WTC11 (cell line): ENCODE measurements around the gene STK33. TPM values are rescaled to one million over a fixed set of nuclear protein-coding genes. Genes with fewer than 3 reads are reported as not detected.

Experiments used
- ATAC-seq: fragments of 200-7000 bp; cut with Tn5 transposase; 2 replicates; pipeline ENCODE4 v1.10.0; 2021; ENCODE audit warnings: mild to moderate bottlenecking, moderate library complexity
- CTCF ChIA-PET: fragments of 300-600 bp; sonication (Branson Sonifier 250); formaldehyde crosslinking; loops from one replicate; lab custom pipeline; 2021; ENCODE audit warnings: antibody characterized with exemption; lab: Charles Lee
- POLR2A ChIA-PET: fragments of 350-600 bp; sonication (Branson Sonifier 250); formaldehyde crosslinking; loops from one replicate; lab custom pipeline; 2021; ENCODE audit warnings: antibody characterized with exemption; lab: Charles Lee
- DNase-seq: peaks from one replicate; pipeline ENCODE4 v3.0.0; 2021; ENCODE audit warnings: low spot score
- H3K27ac Mint-ChIP-seq: 2 replicates; pipeline ENCODE4 v1.8.0; 2021; ENCODE audit warnings: mixed read lengths
- H3K27me3 Mint-ChIP-seq: 2 replicates; pipeline ENCODE4 v1.8.0; 2021; ENCODE audit warnings: low read depth, mild to moderate bottlenecking, moderate library complexity, mixed read lengths
- H3K36me3 Mint-ChIP-seq: 2 replicates; pipeline ENCODE4 v1.8.0; 2021; ENCODE audit warnings: mixed read lengths
- H3K4me1 Mint-ChIP-seq: 2 replicates; pipeline ENCODE4 v1.8.0; 2022; ENCODE audit warnings: mixed read lengths
- H3K4me3 Mint-ChIP-seq: 2 replicates; pipeline ENCODE4 v1.8.0; 2021; ENCODE audit warnings: mild to moderate bottlenecking, moderate library complexity, mixed read lengths
- H3K9me3 Mint-ChIP-seq: 2 replicates; pipeline ENCODE4 v1.8.0; 2021; ENCODE audit warnings: mixed read lengths
- CREB1 ChIP-seq: sonication (generic); formaldehyde crosslinking; IDR thresholded peaks from 2 replicates; pipeline ENCODE4 v1.8.0; 2023; ENCODE audit warnings: mild to moderate bottlenecking, missing genetic modification reagents
- ETV6 ChIP-seq: sonication (generic); formaldehyde crosslinking; IDR thresholded peaks from 2 replicates; pipeline ENCODE4 v1.8.1; 2022; ENCODE audit warnings: mild to moderate bottlenecking, missing genetic modification reagents
- GTF2I ChIP-seq: fragments of 250-450 bp; sonication (Bioruptor Pico); conservative IDR thresholded peaks from 2 replicates; pipeline ENCODE4 v1.4.0; 2021; ENCODE audit warnings: mild to moderate bottlenecking
- HMGA2 ChIP-seq: fragments of 250-450 bp; sonication (Bioruptor Pico); IDR thresholded peaks from 2 replicates; pipeline ENCODE4 v1.4.0; 2021; ENCODE audit warnings: mild to moderate bottlenecking, moderate library complexity
- MYBL2 ChIP-seq: sonication (generic); formaldehyde crosslinking; IDR thresholded peaks from 2 replicates; pipeline ENCODE4 v1.8.1; 2023; ENCODE audit warnings: mild to moderate bottlenecking, moderate library complexity, missing genetic modification reagents
- NFATC4 ChIP-seq: fragments of 250-450 bp; sonication (Bioruptor Pico); IDR thresholded peaks from 2 replicates; pipeline ENCODE4 v1.9.0; 2021; ENCODE audit warnings: mild to moderate bottlenecking
- NFYB ChIP-seq: sonication (generic); formaldehyde crosslinking; conservative IDR thresholded peaks from 2 replicates; pipeline ENCODE4 v1.8.0; 2022; ENCODE audit warnings: low read depth, missing genetic modification reagents
- TEAD4 ChIP-seq: sonication (generic); formaldehyde crosslinking; IDR thresholded peaks from 2 replicates; pipeline ENCODE4 v1.8.0; 2022; ENCODE audit warnings: mild to moderate bottlenecking, missing genetic modification reagents
- TP53 ChIP-seq: sonication (generic); formaldehyde crosslinking; IDR thresholded peaks from 2 replicates; pipeline ENCODE4 v1.8.1; 2023; ENCODE audit warnings: mild to moderate bottlenecking, missing genetic modification reagents
- ZBTB21 ChIP-seq: sonication (generic); formaldehyde crosslinking; IDR thresholded peaks from 2 replicates; pipeline ENCODE4 v1.8.1; 2023; ENCODE audit warnings: mild to moderate bottlenecking, missing genetic modification reagents, borderline replicate concordance
- ZNF232 ChIP-seq: sonication (generic); formaldehyde crosslinking; IDR thresholded peaks from 2 replicates; pipeline ENCODE4 v1.8.0; 2022; ENCODE audit warnings: mild to moderate bottlenecking, missing genetic modification reagents
- ZNF263 ChIP-seq: sonication (generic); formaldehyde crosslinking; IDR thresholded peaks from 2 replicates; pipeline ENCODE4 v1.8.1; 2022; ENCODE audit warnings: low read depth, mild to moderate bottlenecking, moderate library complexity, missing genetic modification reagents
- ZNF317 ChIP-seq: sonication (generic); formaldehyde crosslinking; IDR thresholded peaks from 2 replicates; pipeline ENCODE4 v1.8.1; 2023; ENCODE audit warnings: low read depth, mild to moderate bottlenecking, moderate library complexity, missing genetic modification reagents, borderline replicate concordance
- total RNA-seq: library from RNA; stranded (reverse); gene quantifications from 3 replicates; pipeline ENCODE4 v1.2.3, GENCODE V29; 2021
- TF ChIP-seq, protein P1 (sequence below): sonication (generic); formaldehyde crosslinking; IDR thresholded peaks from 2 replicates; pipeline ENCODE4 v1.8.1; 2023; ENCODE audit warnings: mild to moderate bottlenecking, missing genetic modification reagents
- TF ChIP-seq, protein P2 (sequence below): sonication (generic); formaldehyde crosslinking; IDR thresholded peaks from 2 replicates; pipeline ENCODE4 v1.8.1; 2023; ENCODE audit warnings: mild to moderate bottlenecking, moderate library complexity, missing genetic modification reagents
- TF ChIP-seq, protein P3 (sequence below): sonication (generic); formaldehyde crosslinking; IDR thresholded peaks from 2 replicates; pipeline ENCODE4 v1.8.1; 2023; ENCODE audit warnings: mild to moderate bottlenecking, missing genetic modification reagents, borderline replicate concordance
- TF ChIP-seq, protein P4 (sequence below): fragments of 250-450 bp; sonication (Bioruptor Pico); conservative IDR thresholded peaks from 2 replicates; pipeline ENCODE4 v1.9.0; 2021; ENCODE audit warnings: mild to moderate bottlenecking
- TF ChIP-seq, protein P5 (sequence below): fragments of 250-450 bp; sonication (Bioruptor Pico); IDR thresholded peaks from 2 replicates; pipeline ENCODE4 v1.8.0; 2021; ENCODE audit warnings: mild to moderate bottlenecking
- TF ChIP-seq, protein P6 (sequence below): sonication (generic); formaldehyde crosslinking; IDR thresholded peaks from 2 replicates; pipeline ENCODE4 v1.8.0; 2022; ENCODE audit warnings: mild to moderate bottlenecking, missing genetic modification reagents

STK33 gene
- total RNA-seq, 1 experiment from 2014 or later, result 13.3 TPM

DNA sequence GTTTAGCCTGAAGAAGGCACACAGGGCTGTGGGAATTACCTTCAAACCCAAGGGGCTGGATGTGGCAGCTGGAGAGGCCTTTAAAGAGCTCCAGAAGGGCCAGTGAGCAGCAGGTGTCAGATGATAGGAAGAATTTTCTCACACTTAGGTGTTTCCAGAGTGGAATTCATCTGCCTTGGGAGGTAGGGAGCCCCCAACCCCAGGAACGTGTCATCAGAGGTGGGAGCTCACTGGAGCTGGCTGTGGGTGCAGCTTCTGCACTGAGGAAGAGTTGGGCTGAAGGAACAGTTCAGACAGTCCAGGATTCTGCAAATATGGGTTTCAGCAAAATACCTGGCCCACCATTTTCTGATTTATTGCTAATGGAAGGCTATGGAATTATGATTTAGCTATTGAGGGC lies 210.8 kb downstream of the STK33 start:
- peaks cover 11% of the 10 kb centered on the region for H3K4me1 Mint-ChIP-seq
- no peak overlapping the region for H3K27ac Mint-ChIP-seq
- ATAC-seq (no peak), DNase-seq (no peak)
- no peaks in the 10 kb centered on the region for H3K9me3 Mint-ChIP-seq
- ChIA-PET CTCF (interaction anchor here (1.2 to 1.9 kb wide), 2 partner anchors 184 to 576 kb away, joined by 4 to 18 read pairs; no protein-coding TSS in a partner anchor), POLR2A (no interaction called here)
- no peak overlapping the region for H3K4me3 Mint-ChIP-seq
- no peaks in the 10 kb centered on the region for H3K36me3 Mint-ChIP-seq
- no peaks in the 10 kb centered on the region for H3K27me3 Mint-ChIP-seq
- TF ChIP-seq, protein P1, sequence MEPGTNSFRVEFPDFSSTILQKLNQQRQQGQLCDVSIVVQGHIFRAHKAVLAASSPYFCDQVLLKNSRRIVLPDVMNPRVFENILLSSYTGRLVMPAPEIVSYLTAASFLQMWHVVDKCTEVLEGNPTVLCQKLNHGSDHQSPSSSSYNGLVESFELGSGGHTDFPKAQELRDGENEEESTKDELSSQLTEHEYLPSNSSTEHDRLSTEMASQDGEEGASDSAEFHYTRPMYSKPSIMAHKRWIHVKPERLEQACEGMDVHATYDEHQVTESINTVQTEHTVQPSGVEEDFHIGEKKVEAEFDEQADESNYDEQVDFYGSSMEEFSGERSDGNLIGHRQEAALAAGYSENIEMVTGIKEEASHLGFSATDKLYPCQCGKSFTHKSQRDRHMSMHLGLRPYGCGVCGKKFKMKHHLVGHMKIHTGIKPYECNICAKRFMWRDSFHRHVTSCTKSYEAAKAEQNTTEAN, result no peak
- TF ChIP-seq, protein P2, sequence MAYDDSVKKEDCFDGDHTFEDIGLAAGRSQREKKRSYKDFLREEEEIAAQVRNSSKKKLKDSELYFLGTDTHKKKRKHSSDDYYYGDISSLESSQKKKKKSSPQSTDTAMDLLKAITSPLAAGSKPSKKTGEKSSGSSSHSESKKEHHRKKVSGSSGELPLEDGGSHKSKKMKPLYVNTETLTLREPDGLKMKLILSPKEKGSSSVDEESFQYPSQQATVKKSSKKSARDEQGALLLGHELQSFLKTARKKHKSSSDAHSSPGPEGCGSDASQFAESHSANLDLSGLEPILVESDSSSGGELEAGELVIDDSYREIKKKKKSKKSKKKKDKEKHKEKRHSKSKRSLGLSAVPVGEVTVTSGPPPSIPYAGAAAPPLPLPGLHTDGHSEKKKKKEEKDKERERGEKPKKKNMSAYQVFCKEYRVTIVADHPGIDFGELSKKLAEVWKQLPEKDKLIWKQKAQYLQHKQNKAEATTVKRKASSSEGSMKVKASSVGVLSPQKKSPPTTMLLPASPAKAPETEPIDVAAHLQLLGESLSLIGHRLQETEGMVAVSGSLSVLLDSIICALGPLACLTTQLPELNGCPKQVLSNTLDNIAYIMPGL (CRISPR knock-in tag), result no peak
- TF ChIP-seq, protein P3, sequence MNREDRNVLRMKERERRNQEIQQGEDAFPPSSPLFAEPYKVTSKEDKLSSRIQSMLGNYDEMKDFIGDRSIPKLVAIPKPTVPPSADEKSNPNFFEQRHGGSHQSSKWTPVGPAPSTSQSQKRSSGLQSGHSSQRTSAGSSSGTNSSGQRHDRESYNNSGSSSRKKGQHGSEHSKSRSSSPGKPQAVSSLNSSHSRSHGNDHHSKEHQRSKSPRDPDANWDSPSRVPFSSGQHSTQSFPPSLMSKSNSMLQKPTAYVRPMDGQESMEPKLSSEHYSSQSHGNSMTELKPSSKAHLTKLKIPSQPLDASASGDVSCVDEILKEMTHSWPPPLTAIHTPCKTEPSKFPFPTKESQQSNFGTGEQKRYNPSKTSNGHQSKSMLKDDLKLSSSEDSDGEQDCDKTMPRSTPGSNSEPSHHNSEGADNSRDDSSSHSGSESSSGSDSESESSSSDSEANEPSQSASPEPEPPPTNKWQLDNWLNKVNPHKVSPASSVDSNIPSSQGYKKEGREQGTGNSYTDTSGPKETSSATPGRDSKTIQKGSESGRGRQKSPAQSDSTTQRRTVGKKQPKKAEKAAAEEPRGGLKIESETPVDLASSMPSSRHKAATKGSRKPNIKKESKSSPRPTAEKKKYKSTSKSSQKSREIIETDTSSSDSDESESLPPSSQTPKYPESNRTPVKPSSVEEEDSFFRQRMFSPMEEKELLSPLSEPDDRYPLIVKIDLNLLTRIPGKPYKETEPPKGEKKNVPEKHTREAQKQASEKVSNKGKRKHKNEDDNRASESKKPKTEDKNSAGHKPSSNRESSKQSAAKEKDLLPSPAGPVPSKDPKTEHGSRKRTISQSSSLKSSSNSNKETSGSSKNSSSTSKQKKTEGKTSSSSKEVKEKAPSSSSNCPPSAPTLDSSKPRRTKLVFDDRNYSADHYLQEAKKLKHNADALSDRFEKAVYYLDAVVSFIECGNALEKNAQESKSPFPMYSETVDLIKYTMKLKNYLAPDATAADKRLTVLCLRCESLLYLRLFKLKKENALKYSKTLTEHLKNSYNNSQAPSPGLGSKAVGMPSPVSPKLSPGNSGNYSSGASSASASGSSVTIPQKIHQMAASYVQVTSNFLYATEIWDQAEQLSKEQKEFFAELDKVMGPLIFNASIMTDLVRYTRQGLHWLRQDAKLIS (CRISPR knock-in tag), result no peak
- no peak for TF ChIP-seq NFYB (CRISPR knock-in tag)
- TF ChIP-seq, protein P4, sequence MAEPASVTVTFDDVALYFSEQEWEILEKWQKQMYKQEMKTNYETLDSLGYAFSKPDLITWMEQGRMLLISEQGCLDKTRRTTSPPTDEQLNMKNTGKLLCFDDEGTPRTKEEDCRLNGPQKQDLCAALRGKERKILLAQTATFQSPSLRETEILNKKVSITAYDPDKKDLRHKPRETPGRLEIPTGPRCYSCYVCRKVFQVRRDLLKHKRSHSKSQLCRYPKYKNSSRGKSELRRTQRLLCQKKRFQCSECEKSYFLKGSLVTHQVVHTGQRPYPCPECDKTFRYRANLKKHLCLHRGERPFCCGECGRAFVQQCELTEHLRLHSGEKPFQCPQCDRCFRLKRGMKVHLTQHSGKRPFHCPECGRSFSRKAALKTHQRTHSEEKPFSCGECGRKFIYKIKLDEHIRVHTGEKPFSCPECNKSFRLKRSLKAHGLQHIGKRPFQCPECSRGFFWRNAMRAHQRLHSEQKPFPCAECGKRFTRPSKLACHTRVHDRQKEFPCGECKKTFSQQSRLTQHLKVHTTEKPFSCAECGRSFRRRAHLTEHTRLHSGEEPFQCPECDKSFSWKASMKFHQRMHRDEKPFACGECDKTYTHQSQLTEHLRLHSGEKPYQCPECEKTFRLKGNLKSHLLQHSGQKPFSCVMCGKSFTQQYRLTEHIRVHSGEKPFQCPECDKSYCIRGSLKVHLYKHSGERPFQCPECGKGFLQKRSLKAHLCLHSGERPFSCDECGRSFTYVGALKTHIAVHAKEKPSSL (CRISPR knock-in tag), result no peak
- no peak for TF ChIP-seq NFATC4 (CRISPR knock-in tag)
- no peak for TF ChIP-seq MYBL2 (CRISPR knock-in tag)
- TF ChIP-seq ETV6 (CRISPR knock-in tag), result no peak
- TF ChIP-seq ZNF317 (CRISPR knock-in tag), result no peak
- TF ChIP-seq ZNF263 (CRISPR knock-in tag), result no peak
- TF ChIP-seq ZBTB21 (CRISPR knock-in tag), result no peak
- no peak for TF ChIP-seq TP53 (CRISPR knock-in tag)
- TF ChIP-seq, protein P5, sequence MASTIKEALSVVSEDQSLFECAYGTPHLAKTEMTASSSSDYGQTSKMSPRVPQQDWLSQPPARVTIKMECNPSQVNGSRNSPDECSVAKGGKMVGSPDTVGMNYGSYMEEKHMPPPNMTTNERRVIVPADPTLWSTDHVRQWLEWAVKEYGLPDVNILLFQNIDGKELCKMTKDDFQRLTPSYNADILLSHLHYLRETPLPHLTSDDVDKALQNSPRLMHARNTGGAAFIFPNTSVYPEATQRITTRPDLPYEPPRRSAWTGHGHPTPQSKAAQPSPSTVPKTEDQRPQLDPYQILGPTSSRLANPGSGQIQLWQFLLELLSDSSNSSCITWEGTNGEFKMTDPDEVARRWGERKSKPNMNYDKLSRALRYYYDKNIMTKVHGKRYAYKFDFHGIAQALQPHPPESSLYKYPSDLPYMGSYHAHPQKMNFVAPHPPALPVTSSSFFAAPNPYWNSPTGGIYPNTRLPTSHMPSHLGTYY (CRISPR knock-in tag), result no peak
- TF ChIP-seq, all 79 proteins: peak for 0

DNA sequence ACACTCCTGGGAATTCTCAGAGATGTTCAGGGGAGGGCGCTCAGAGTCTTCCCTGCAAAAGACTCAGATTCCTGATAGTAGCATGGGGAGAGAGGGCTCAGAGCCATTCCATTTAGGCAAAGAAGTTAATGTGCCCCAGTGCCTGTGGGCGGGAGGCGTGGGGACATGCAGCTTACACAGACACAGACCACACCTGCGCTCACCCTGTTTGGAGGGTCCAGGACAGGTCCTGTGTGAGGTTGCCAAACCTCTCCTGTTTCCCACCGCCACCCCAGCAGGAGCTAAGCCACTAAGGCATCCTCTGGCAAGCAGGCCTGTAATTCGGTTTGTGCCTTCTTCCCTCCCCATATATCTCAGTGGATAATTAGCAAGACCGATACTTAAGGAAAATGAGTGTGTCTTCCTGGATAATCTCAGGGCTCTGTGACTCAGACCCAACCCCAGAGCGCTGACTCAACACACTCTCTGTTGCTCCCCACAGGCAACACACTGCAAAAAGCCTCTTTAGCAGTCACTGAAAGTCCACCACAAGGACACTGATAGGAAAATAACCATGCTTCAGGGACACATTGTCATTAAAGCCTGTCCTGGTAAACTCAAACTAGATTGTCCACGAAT lies 211.5 kb downstream of the STK33 start:
- Mint-ChIP-seq H3K36me3 (no peaks in the 10 kb centered on the region), H3K27me3 (no peaks in the 10 kb centered on the region), H3K9me3 (no peaks in the 10 kb centered on the region), H3K4me3 (no peak overlapping the region), H3K4me1 (peaks cover 11% of the 10 kb centered on the region), H3K27ac (no peak overlapping the region)
- no peak for TF ChIP-seq TEAD4 (CRISPR knock-in tag)
- TF ChIP-seq GTF2I (CRISPR knock-in tag), result no peak
- no peak for TF ChIP-seq ZNF232
- no peak for TF ChIP-seq CREB1 (CRISPR knock-in tag)
- TF ChIP-seq HMGA2 (CRISPR knock-in tag), result no peak
- TF ChIP-seq, protein P6, sequence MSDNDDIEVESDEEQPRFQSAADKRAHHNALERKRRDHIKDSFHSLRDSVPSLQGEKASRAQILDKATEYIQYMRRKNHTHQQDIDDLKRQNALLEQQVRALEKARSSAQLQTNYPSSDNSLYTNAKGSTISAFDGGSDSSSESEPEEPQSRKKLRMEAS (CRISPR knock-in tag), result no peak
- ChIA-PET POLR2A (no interaction called here), CTCF (interaction anchor here (1.9 kb wide), 1 partner anchor 185 kb away, joined by 18 read pairs; no protein-coding TSS in a partner anchor)
- DNase-seq, result no peak
- ATAC-seq, result no peak
